Measurements from ENCODE around the gene CDH4. TPM values are rescaled to one million over a fixed set of nuclear protein-coding genes. Genes with fewer than 3 reads are reported as not detected.

CDH4 gene
- total and polyA plus RNA-seq, 2 donors (not counting 3 experiments of a cell fraction or from before 2014, with no cell fraction given) = 0.17 to 0.51 TPM

- CTCF ChIA-PET = no interaction called here
- H3K4me1 ChIP-seq (ENCODE audit: control insufficient read depth, extremely low read depth, insufficient read depth, low read length) = no peaks in the 10 kb centered on the region
- no peaks in the 10 kb centered on the region for H4K20me1 ChIP-seq (replicated peaks; ENCODE audit: control insufficient read depth, extremely low read depth, insufficient read depth, low read length)
- H3K9me1 ChIP-seq (replicated peaks; ENCODE audit: control insufficient read depth, extremely low read depth, insufficient read depth, low read length) = no peaks in the 10 kb centered on the region
- no peak overlapping the region for H3K4me2 ChIP-seq (ENCODE audit: insufficient read depth, low read length)
- H3K27me3 ChIP-seq (ENCODE audit: control insufficient read depth in 2 of 2, insufficient read depth in 2 of 2, low read length in 2 of 2) = no peaks in the 10 kb centered on the region
- peaks cover 8% of the 10 kb centered on the region for H3K9me3 ChIP-seq (replicated peaks; ENCODE audit: control insufficient read depth, insufficient read depth, low read length)
- intact Hi-C loops (cut with micrococcal nuclease) = no loop called here
- no peak overlapping the region for H3K9ac ChIP-seq (replicated peaks; ENCODE audit: extremely low read depth, insufficient read depth, low read length)
- FAIRE-seq (no peak), DNase-seq (ENCODE audit: low read depth, low spot score) (no peak)
- no peak overlapping the region for H3K27ac ChIP-seq (ENCODE audit: insufficient read depth, low read depth, low read length)
- POLR2A ChIA-PET = no interaction called here
- TF ChIP-seq POLR2AphosphoS5 (IDR thresholded peaks at IDR 0.05; ENCODE audit: insufficient read depth, low read depth, low read length) (no peak), POLR2A (IDR thresholded peaks at IDR 0.05; ENCODE audit: low read depth, low read length) (no peak), JUN (IDR thresholded peaks at IDR 0.05; ENCODE audit: borderline replicate concordance, insufficient read depth, insufficient read length, low read depth) (no peak), MYC (IDR thresholded peaks at IDR 0.05; ENCODE audit: low read depth, low read length) (no peak), EZH2 (IDR thresholded peaks at IDR 0.05; ENCODE audit: borderline replicate concordance, low read depth, low read length, severe bottlenecking) (no peak), GATA2 (IDR thresholded peaks at IDR 0.05; ENCODE audit: insufficient read depth, insufficient read length, low read depth, low read length) (no peak), CTCF (IDR thresholded peaks at IDR 0.05; ENCODE audit: extremely low read depth in 1 of 2, insufficient read depth in 1 of 2, low read depth in 1 of 2, low read length in 2 of 2) (no peak), MAX (IDR thresholded peaks at IDR 0.05; ENCODE audit: insufficient read depth, insufficient read length) (no peak), FOS (IDR thresholded peaks at IDR 0.05; ENCODE audit: borderline replicate concordance, insufficient read depth, low read length) (no peak)
- no peak overlapping the region for H2AFZ ChIP-seq (ENCODE audit: low read depth, low read length)
- no peaks in the 10 kb centered on the region for H3K36me3 ChIP-seq (ENCODE audit: control insufficient read depth in 2 of 2, extremely low read depth in 1 of 2, insufficient read depth in 2 of 2, low read length in 2 of 2)
- no peak overlapping the region for H3K4me3 ChIP-seq (replicated peaks in 1 of 3; ENCODE audit: insufficient read depth in 1 of 3, low read depth in 1 of 3, low read length in 3 of 3)
- dilution Hi-C loops (cut with MboI; ENCODE audit: extremely low pct_ligation_motif_present, low sequenced_read_pairs) = no loop called here
- no TSS peak for BruUV-seq (replicated peaks)
- no peaks in the 10 kb centered on the region for H3K79me2 ChIP-seq (ENCODE audit: control insufficient read depth, insufficient read depth, low read length)
Measured at GRCh38 chr20:61558726-61559125, 306.7 kb downstream of the CDH4 start.

Measured in endothelial cell of umbilical vein (primary cell).